Ecto neural progenitor cell (in vitro differentiated cells): ENCODE results near the gene IQSEC1.

Experiments
- DNase-seq: peaks from one replicate; pipeline ENCODE4 v3.0.0-alpha.2; 2018; ENCODE audit warnings: low spot score

IQSEC1 gene

DNA sequence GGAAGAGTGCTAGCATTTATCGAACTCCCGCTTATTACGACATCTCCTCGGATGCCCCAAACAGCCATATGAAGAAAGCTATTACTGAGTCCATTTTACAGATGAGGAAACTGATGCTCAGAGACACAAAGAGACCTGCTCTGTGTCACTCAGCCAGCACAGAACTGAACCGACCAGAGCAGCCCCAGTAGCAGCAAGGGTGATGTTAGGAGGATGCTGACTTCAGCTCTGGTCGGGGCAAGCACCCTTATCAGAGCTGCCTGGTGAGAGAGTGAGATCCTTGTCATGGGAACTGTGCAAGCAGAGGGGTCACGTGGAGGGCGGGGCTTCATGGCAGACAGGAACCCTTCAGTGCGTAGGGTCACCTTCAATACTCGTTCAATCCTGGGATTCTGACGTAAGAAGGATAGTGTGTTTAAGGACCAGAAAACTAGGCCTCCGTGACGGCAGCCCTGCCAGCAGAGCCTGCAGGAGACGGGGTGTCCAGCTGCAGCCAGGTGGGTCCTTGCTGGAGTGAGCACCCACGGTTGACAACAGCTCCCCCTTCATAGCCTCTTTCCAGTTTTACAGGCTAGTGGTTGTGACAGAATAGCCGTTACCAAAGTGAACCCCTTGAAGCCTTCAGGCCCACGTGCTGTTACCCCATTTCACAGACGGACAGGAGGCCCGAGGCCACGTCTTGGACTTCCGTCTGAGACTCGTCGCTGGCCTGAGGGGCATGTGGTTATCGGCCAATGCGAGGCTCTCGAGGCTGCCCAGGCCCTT lies 12.0 kb upstream of the IQSEC1 start:
- DNase-seq: no peak

- no peak for DNase-seq
These were observed 10.7 kb upstream of the IQSEC1 start for GRCh38 chr3:13083898-13084297.

- DNase-seq: no peak
These were observed 10.0 kb upstream of the IQSEC1 start for GRCh38 chr3:13083254-13083653.

- no peak for DNase-seq
These were observed 9.4 kb upstream of the IQSEC1 start for GRCh38 chr3:13082677-13083076.

DNA sequence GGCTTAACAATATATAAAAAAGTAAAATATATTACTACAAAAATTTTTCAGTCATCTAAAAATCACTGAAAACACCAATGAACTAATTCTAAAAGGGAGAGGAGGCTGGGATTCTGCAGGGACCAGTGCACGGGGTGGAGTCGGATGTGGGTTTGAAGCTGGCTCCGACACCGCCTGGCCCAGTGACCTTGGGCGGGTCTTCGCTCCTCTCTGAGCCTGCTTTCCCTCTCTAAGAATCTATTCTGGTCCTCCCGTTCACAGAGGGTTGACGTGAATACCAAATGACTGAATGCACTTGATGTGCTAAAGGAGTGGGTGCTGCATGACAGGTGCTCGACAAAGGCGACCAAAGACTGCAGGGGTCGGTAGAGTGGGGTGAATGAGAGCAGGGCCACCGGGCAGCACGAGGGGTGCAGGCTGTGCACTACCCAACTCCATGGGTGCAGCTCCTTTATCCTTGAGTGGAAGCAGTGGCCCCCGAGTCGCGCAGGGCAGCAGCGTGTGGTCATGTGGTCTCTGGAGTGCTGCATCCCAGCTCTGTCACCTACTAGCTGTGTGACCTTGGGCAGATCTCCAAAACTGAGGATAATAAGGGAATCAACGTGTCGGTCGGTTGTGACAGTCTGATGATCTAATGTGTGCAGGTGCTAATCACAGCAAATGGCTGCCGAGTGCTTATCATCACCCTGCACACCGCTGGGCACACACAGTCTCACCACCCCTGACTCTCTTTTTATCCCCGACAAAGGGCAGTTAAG lies 8.6 kb upstream of the IQSEC1 start:
- DNase-seq: no peak

GRCh38 chr3:13080591-13080990 lies 7.4 kb upstream of the IQSEC1 start:
- DNase-seq: no peak

GRCh38 chr3:13080026-13080425 lies 6.8 kb upstream of the IQSEC1 start:
- DNase-seq: no peak

GRCh38 chr3:13079510-13079909 lies 6.3 kb upstream of the IQSEC1 start:
- no peak for DNase-seq

- DNase-seq: no peak
These were observed 5.8 kb upstream of the IQSEC1 start for GRCh38 chr3:13079051-13079450.

- no peak for DNase-seq
These were observed 5.1 kb upstream of the IQSEC1 start for GRCh38 chr3:13078163-13078905.

GRCh38 chr3:13077431-13078162 lies 4.4 kb upstream of the IQSEC1 start:
- DNase-seq: no peak

GRCh38 chr3:13075986-13076654 lies 2.9 kb upstream of the IQSEC1 start:
- DNase-seq: no peak

GRCh38 chr3:13075318-13075717 lies 2.1 kb upstream of the IQSEC1 start:
- no peak for DNase-seq

GRCh38 chr3:13074006-13074375 lies 762 bp upstream of the IQSEC1 start:
- DNase-seq: no peak

DNA sequence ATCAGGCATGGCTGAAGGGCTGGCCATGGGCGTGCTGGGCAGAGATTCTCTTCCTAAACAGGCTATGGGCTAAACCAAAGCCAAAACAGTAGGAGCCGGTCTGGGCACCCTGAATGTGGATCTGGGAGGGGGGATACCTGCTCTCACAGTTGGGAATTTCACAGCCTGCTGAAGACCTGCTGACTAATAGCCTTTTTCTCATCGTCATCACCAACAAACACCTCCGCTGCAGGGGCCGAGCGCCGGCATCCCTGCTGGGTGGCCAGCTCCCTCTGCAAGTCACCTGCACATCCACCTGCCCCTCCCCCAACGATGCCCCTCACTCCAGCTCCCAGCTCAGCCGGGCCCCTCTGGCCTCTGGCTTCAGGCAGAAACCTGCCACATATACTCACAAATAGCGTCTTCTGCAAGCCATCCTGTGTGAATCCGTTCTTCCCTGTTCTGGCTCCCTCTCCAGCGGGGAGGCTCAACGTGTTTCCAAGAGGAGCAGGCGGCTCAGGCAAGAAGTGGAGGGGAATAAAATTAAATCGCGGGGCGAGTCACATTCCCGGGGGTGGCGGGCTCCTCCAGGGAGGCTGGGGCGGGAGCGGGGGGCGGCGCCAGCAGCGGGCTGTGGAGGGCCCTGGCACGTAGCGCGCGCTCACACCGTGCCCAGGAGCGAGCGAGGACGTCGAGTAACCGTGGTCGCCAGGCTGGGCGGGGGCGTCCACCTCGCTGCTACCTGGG lies 466 bp downstream of the IQSEC1 start:
- DNase-seq: no peak

- no peak for DNase-seq
These were observed 1.0 kb downstream of the IQSEC1 start for GRCh38 chr3:13072239-13072599.

- DNase-seq: no peak
These were observed 1.5 kb downstream of the IQSEC1 start for GRCh38 chr3:13071695-13072094.

DNA sequence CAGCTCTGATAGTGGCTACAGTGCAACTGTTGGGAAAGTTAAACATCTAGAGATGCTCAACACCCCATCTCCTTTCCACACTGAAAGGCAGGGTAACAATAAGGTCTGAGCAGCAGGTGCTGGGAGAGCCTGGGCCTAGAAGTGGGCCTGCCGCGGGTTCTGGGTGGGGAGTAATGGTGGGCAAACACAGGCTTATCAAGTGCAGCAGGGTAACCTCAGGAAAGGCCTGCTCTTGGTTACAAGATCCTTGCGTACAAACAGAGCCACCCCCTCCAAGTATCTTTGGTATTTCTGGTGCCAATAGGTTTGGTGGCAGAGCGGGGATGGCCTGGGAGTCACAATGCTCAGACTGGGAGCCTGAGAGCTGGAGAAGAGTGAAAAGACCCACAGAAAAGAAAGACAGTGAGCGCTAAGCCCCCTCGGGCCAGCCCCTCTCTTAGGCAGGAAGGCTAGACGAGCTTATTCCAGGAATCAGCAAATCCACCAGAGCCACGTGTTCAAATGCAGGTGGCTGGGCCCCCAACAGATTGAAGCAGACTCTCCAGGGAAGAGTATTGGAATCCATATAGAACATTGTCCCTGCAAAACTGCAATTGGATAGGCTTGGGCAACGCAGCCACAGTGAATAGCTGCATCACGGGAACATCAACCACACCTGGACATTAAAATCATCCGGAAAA lies 2.7 kb downstream of the IQSEC1 start:
- DNase-seq: no peak

DNA sequence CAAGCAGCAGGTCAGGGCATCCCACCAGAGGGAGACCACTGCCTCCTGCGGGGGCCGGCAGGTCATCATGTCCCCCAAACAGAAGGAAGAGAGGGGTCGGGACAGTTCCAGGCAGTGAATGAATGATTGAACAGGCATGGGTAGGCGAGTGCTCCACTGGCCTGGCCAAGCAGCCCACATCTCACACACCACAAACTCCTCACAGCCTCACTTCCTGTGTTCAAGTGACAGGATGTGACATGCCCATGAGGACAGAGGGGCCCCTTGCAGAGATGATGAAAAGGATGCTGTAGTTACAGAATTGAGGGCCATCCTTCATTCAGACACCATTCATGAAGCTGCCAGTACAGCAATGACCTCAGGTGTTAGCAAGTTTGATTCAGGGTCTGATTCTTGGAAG lies 3.7 kb downstream of the IQSEC1 start:
- DNase-seq: no peak

- DNase-seq: no peak
These were observed 4.8 kb downstream of the IQSEC1 start for GRCh38 chr3:13068269-13069010.
